GM12878 (cell line): ENCODE measurements around the gene LRRC39.

Experiments used
- CEBPB ChIP-seq, 2 experiments: fragments of 150-350 bp in 1 of 2; IDR thresholded peaks; 2 replicates each; pipeline ENCODE4 v1.6.1; 2012 to 2014; ENCODE audit warnings: low read depth in 2 of 2, low read length in 2 of 2, borderline replicate concordance in 1 of 2, inconsistent platforms in 1 of 2
- CTCF ChIP-seq, 3 experiments: IDR thresholded peaks in 2 of 3; conservative IDR thresholded peaks in 1 of 3; 2 replicates each; pipeline ENCODE4 v1.5.1; 2011; ENCODE audit warnings: low read depth in 3 of 3, low read length in 3 of 3, mild to moderate bottlenecking in 3 of 3, control low read depth in 2 of 3, moderate library complexity in 2 of 3, inconsistent platforms in 1 of 3, mixed read lengths in 1 of 3; ENCODE audit not compliant: control insufficient read depth in 2 of 3, insufficient read depth in 1 of 3; ENCODE audit errors: extremely low read depth in 1 of 3
- POLR2A ChIP-seq: IDR thresholded peaks from 2 replicates; pipeline ENCODE4 v1.6.1; 2011; ENCODE audit warnings: low read depth, mild to moderate bottlenecking, low read length
- POLR2AphosphoS5 ChIP-seq: IDR thresholded peaks from 2 replicates; pipeline ENCODE4 v1.6.1; 2011; ENCODE audit warnings: mild to moderate bottlenecking, low read length, inconsistent platforms
- STAT3 ChIP-seq: IDR thresholded peaks from 2 replicates; pipeline ENCODE4 v1.6.1; 2011; ENCODE audit warnings: low read depth, low read length, improper control_type of control experiment
- TAF1 ChIP-seq: IDR thresholded peaks from 2 replicates; pipeline ENCODE4 v1.6.1; 2011; ENCODE audit warnings: mild to moderate bottlenecking, low read depth, low read length, borderline replicate concordance
- YY1 ChIP-seq: IDR thresholded peaks from 2 replicates; pipeline ENCODE4 v1.6.1; 2011; ENCODE audit warnings: low read depth, mild to moderate bottlenecking, low read length
- ZBTB40 ChIP-seq: fragments of 450-650 bp; IDR thresholded peaks from 2 replicates; pipeline ENCODE4 v1.6.1; 2016; ENCODE audit warnings: mild to moderate bottlenecking, moderate library complexity, borderline replicate concordance

- TF ChIP-seq CEBPB (IDR thresholded peaks at IDR 0.05; ENCODE audit: borderline replicate concordance in 1 of 2, low read depth in 2 of 2, low read length in 2 of 2) (no peak), STAT3 (no peak), YY1 (no peak), TAF1 (no peak), CTCF (IDR thresholded peaks at IDR 0.05 in 2 of 3, conservative IDR thresholded peaks at IDR 0.05 in 1 of 3; ENCODE audit: control insufficient read depth in 2 of 3, extremely low read depth in 1 of 3, insufficient read depth in 1 of 3, low read depth in 3 of 3, low read length in 3 of 3) (no peak), ZBTB40 (no peak), POLR2AphosphoS5 (no peak), POLR2A (no peak)
These were observed 5.3 kb upstream of the LRRC39 start for GRCh38 chr1:100183370-100183769.
